Pancreas (tissue), 10 donors: Measurements from ENCODE around the gene SAMD5. TPM values are rescaled to one million over a fixed set of nuclear protein-coding genes. Genes with fewer than 3 reads are reported as not detected.

Experiments used
- ATAC-seq, 4 donors: fragments of 200-7000 bp; cut with Tn5 transposase; one replicate each; pipeline versions ENCODE4 v1.8.0 to v1.9.1; 2020; ENCODE audit warnings: mild to moderate bottlenecking in 4 of 4, moderate library complexity in 4 of 4
- DNase-seq, 6 donors: peaks; one replicate each; pipeline ENCODE4 v3.0.0-alpha.2; 2020
- FAIRE-seq: peaks from 2 replicates; lab custom pipeline; 2012; peaks lifted over from hg19 to GRCh38; lab: Jason Lieb, UNC
- H3K27ac ChIP-seq, 4 donors: fragments of 200-600 bp; sonication (generic); 1 replicate in 3 of 4; 2 replicates in 1 of 4; pipeline versions ENCODE4 v1.5.0 to v1.8.0; 2020
- H3K27me3 ChIP-seq, 4 donors: fragments of 200-600 bp; one replicate each; pipeline ENCODE4 v1.8.0; 2021
- H3K36me3 ChIP-seq, 3 donors: fragments of 200-600 bp; sonication (generic) in 1 of 3; one replicate each; pipeline versions ENCODE4 v1.5.0 to v1.8.0; 2020 to 2021
- H3K4me1 ChIP-seq, 3 donors: fragments of 200-600 bp; one replicate each; pipeline ENCODE4 v1.8.0; 2021
- H3K4me3 ChIP-seq, 4 donors: fragments of 200-600 bp; sonication (generic) in 2 of 4; one replicate each; pipeline versions ENCODE4 v1.5.0 to v1.8.0; 2020 to 2021
- H3K9me3 ChIP-seq, 4 donors: fragments of 200-600 bp; one replicate each; pipeline ENCODE4 v1.8.0; 2021
- CTCF ChIP-seq, 4 donors: fragments of 200-600 bp; sonication (generic) in 3 of 4; IDR thresholded peaks; one replicate each; pipeline versions ENCODE4 v1.5.0 to v1.8.0; 2021; ENCODE audit warnings: antibody characterized with exemption in 4 of 4
- WGBS, 2 donors: extraction: QIAGEN DNeasy Blood & Tissue Kit; methylation state at CpG; one replicate each; pipeline ENCODE4 v1.1.7; 2013; 5-methylcytosine and 5-hydroxymethylcytosine counted together
- intact Hi-C, 3 donors: fragments of 100-400 bp; cut with DNase I; formaldehyde crosslinking; loops; one replicate each; pipeline versions ENCODE4 v1.11.1 to v1.14.2; 2022
- polyA plus RNA-seq, 2 donors: library from polyadenylated mRNA; stranded (reverse); fragments of 200-250 nt; gene quantifications; one replicate each; pipeline ENCODE4 v1.2.3, GENCODE V29; 2013
- total RNA-seq, 6 donors: library from RNA; stranded (reverse); fragmentation: NEBNext Ultra II Directional in 4 of 6; extraction: Animal tissue kit (Norgen Biotek cat#: 25700) in 4 of 6; gene quantifications; one replicate each; pipeline versions ENCODE4 v1.2.1 to v1.2.4, GENCODE V29; 2021 to 2023
- donor health status: healthy with polysubstance abuse.
- donor health status: DM: no; HTN: no; CAD: no; lungs with moderate emphysema.
- donor health status: DM: no; HTN: no; CAD: no.
- donor health status: control.
- donor health status: control.
- donor health status: Bipolar disorder and iron deficiency.
- donor health status: DM: yes; HTN: yes; CAD: no.
- donor health status: DM: no; HTN: no; CAD: no.
- donor health status: DM: no; HTN: no; CAD: no.
- donor health status: DM: yes; HTN: yes; CAD: no.

SAMD5 gene
- total and polyA plus RNA-seq, 8 donors, result 0.54 to 3.8 (median 0.97) TPM

- Histone ChIP-seq H3K4me3 (no peak overlapping the region), H3K36me3 (no peaks in the 10 kb centered on the region), H3K27me3 (no peaks in the 10 kb centered on the region), H3K27ac (no peak overlapping the region), H3K4me1 (peaks cover 0 to 7% (median 0%) of the 10 kb centered on the region in 3 donors), H3K9me3 (no peaks in the 10 kb centered on the region)
- DNase-seq (no peak), FAIRE-seq (no peak), ATAC-seq (no peak)
- no peak for TF ChIP-seq CTCF (IDR thresholded peaks at IDR 0.05)
- WGBS, 2 donors, result 64 to 74% methylated on average over 3 of the region's 3 CpGs
- intact Hi-C loops, result loop anchor here in 1 of 3 donors (5.0 kb wide), 1 partner anchor 664 kb away; no protein-coding TSS in a partner anchor
These were observed 4.9 kb upstream of the SAMD5 start for GRCh38 chr6:147503587-147503986.

- intact Hi-C loops, result loop anchor here in 1 of 3 donors (5.0 kb wide), 1 partner anchor 662 kb away; no protein-coding TSS in a partner anchor
- DNase-seq, result no peak
- H3K4me1 ChIP-seq, result peaks cover 0 to 7% (median 0%) of the 10 kb centered on the region in 3 donors
- no peaks in the 10 kb centered on the region for H3K27me3 ChIP-seq
- 75 to 76% methylated on average over 2 of the region's 2 CpGs for WGBS, 2 donors
- ATAC-seq, result no peak
- H3K9me3 ChIP-seq, result no peaks in the 10 kb centered on the region
- H3K27ac ChIP-seq, result no peak overlapping the region
- FAIRE-seq, result no peak
- no peaks in the 10 kb centered on the region for H3K36me3 ChIP-seq
- no peak overlapping the region for H3K4me3 ChIP-seq
- no peak for TF ChIP-seq CTCF (IDR thresholded peaks at IDR 0.05)
These were observed 3.6 kb upstream of the SAMD5 start for GRCh38 chr6:147504848-147505247.

GRCh38 chr6:147506704-147507114 lies 1.8 kb upstream of the SAMD5 start:
- Histone ChIP-seq H3K36me3 (no peaks in the 10 kb centered on the region), H3K9me3 (no peaks in the 10 kb centered on the region), H3K27me3 (no peaks in the 10 kb centered on the region), H3K4me3 (peak overlapping the region in 2 of 4 donors; percentile 53 to 70), H3K27ac (no peak overlapping the region), H3K4me1 (peaks cover 0 to 7% (median 0%) of the 10 kb centered on the region in 3 donors)
- DNase-seq (peak; percentile 35 to 89 (median 64)), FAIRE-seq (no peak), ATAC-seq (peak; percentile 65 to 82 (median 76))
- 1% methylated on average over 30 of the region's 30 CpGs for WGBS, 2 donors
- TF ChIP-seq CTCF (IDR thresholded peaks at IDR 0.05), result peak; percentile 43 to 59 (median 50)
- intact Hi-C loops, result no loop called here

GRCh38 chr6:147507162-147508041 lies 1.1 kb upstream of the SAMD5 start:
- Histone ChIP-seq H3K4me3 (peak overlapping the region; percentile 30 to 70 (median 53)), H3K4me1 (peaks cover 0 to 7% (median 0%) of the 10 kb centered on the region in 3 donors), H3K27me3 (no peaks in the 10 kb centered on the region), H3K27ac (peak overlapping the region in 2 of 4 donors; percentile 26 to 39), H3K9me3 (no peaks in the 10 kb centered on the region), H3K36me3 (no peaks in the 10 kb centered on the region)
- intact Hi-C loops, result no loop called here
- ATAC-seq, result peak; percentile 23 to 49 (median 40)
- 1 to 2% methylated on average over 52 of the region's 52 CpGs for WGBS, 2 donors
- TF ChIP-seq CTCF (IDR thresholded peaks at IDR 0.05), result no peak
- peak in 5 of 6 donors; percentile 13 to 66 (median 20) for DNase-seq
- FAIRE-seq, result no peak
